SKM-1 treated with dmso at 0.1 percent for 144 hours (cell line): ENCODE results near the gene ALKBH7.

Experiments
- DNase-seq: peaks from one replicate; lab custom pipeline; 2025; ENCODE audit not compliant: unreplicated experiment; lab: John Stamatoyannopoulos, UW

Gene ALKBH7

GRCh38 chr19:6423499-6424194, 51.1 kb downstream of the ALKBH7 start:
- no peak for DNase-seq

- DNase-seq = no peak
Measured at GRCh38 chr19:6424195-6424938, 51.8 kb downstream of the ALKBH7 start, which contains the start of gene KHSRP. KHSRP (minus strand) TSS chr19:6424811; CDS start chr19:6424701, 110 bp downstream.
